Cardiac muscle cell (in vitro differentiated cells and primary cell): ENCODE data around the gene TUT1. TPM values are rescaled to one million over a fixed set of nuclear protein-coding genes. Genes with fewer than 3 reads are reported as not detected.

Source experiments
- DNase-seq, 2 donors: peaks; one replicate each; pipeline versions ENCODE4 v3.0.0 to v3.0.0-alpha.2; 2010 to 2017; ENCODE audit warnings: low read depth in 1 of 2, low spot score in 1 of 2
- H3K27ac ChIP-seq: fragments of 200-600 bp; sonication (generic); 2 replicates; pipeline ENCODE4 v1.5.1; 2016
- H3K27me3 ChIP-seq: fragments of 200-600 bp; sonication (generic); 2 replicates; pipeline ENCODE4 v1.6.0; 2016; ENCODE audit warnings: control low read depth
- H3K36me3 ChIP-seq: fragments of 200-600 bp; sonication (generic); 2 replicates; pipeline ENCODE4 v1.5.1; 2016; ENCODE audit warnings: control low read depth
- H3K4me1 ChIP-seq: fragments of 200-600 bp; sonication (generic); 2 replicates; pipeline ENCODE4 v1.8.1; 2017; ENCODE audit warnings: low read depth, mild to moderate bottlenecking, mixed run types
- H3K4me3 ChIP-seq: fragments of 200-600 bp; sonication (generic); 2 replicates; pipeline ENCODE4 v1.5.1; 2016; ENCODE audit warnings: mild to moderate bottlenecking
- H3K9me3 ChIP-seq: fragments of 200-600 bp; sonication (generic); 2 replicates; pipeline ENCODE4 v1.5.1; 2017; ENCODE audit warnings: low read depth, mild to moderate bottlenecking, control low read depth
- CTCF ChIP-seq: IDR thresholded peaks from 2 replicates; pipeline ENCODE4 v1.5.1; 2012; ENCODE audit warnings: low read depth, mild to moderate bottlenecking, low read length
- polyA plus RNA-seq: library from polyadenylated mRNA; unstranded; fragments of >200 nt; fragmentation: Nextera tagmentation; extraction: Ambion mirVana; gene quantifications from 2 replicates; pipeline ENCODE4 v1.2.1, GENCODE V29; 2016
- total RNA-seq: library from RNA; depleted of rRNA; stranded (reverse); fragments of >200 nt; gene quantifications from 2 replicates; pipeline ENCODE4 v1.2.3, GENCODE V29; 2016

Gene TUT1
- total RNA-seq = 14.9 and 29.1 TPM in 2 replicates
- polyA plus RNA-seq = 18.7 and 32.1 TPM in 2 replicates

GRCh38 chr11:62591448-62592145 is at the start of gene TUT1:
Gene TUT1, minus strand, starts transcription at chr11:62591523. Its CDS starts 38 bp downstream, at chr11:62591485.
- H3K4me3 ChIP-seq = peak within 1 kb of the TSS; percentile 84
- H3K9me3 ChIP-seq = no peaks in the 10 kb centered on the region
- H3K4me1 ChIP-seq = peaks cover 10% of the 10 kb centered on the region
- H3K27me3 ChIP-seq = no peaks in the 10 kb centered on the region
- H3K36me3 ChIP-seq = peaks cover 33% of the 10 kb centered on the region
- TF ChIP-seq CTCF = no peak
- peak within 1 kb of the TSS; percentile 89 for H3K27ac ChIP-seq
- peak; percentile 99 to 100 for DNase-seq

- no peak for DNase-seq
- H3K9me3 ChIP-seq = no peaks in the 10 kb centered on the region
- no peak overlapping the region for H3K27ac ChIP-seq
- no peaks in the 10 kb centered on the region for H3K4me1 ChIP-seq
- peaks cover 79% of the 10 kb centered on the region for H3K36me3 ChIP-seq
- no peak overlapping the region for H3K4me3 ChIP-seq
- TF ChIP-seq CTCF = no peak
- H3K27me3 ChIP-seq = no peaks in the 10 kb centered on the region
These were observed 41.2 kb upstream of the TUT1 start for GRCh38 chr11:62632492-62632891.

GRCh38 chr11:62627713-62628112 is 36.4 kb upstream of the TUT1 start:
- peak in 1 of 2 donors; percentile 17 for DNase-seq
- peak; percentile 11 for TF ChIP-seq CTCF
- no peak overlapping the region for H3K4me3 ChIP-seq
- peaks cover 68% of the 10 kb centered on the region for H3K36me3 ChIP-seq
- no peak overlapping the region for H3K27ac ChIP-seq
- H3K27me3 ChIP-seq = no peaks in the 10 kb centered on the region
- H3K9me3 ChIP-seq = no peaks in the 10 kb centered on the region
- H3K4me1 ChIP-seq = no peaks in the 10 kb centered on the region

GRCh38 chr11:62622476-62623089 is 31.3 kb upstream of the TUT1 start:
- Histone ChIP-seq H3K9me3 (no peaks in the 10 kb centered on the region), H3K4me3 (peak overlapping the region; percentile 50), H3K36me3 (peaks cover 24% of the 10 kb centered on the region), H3K4me1 (peaks cover 5% of the 10 kb centered on the region), H3K27me3 (no peaks in the 10 kb centered on the region), H3K27ac (peak overlapping the region; percentile 83)
- TF ChIP-seq CTCF = no peak
- no peak for DNase-seq

GRCh38 chr11:62621567-62622470 is 30.5 kb upstream of the TUT1 start, which contains the start of gene B3GAT3:
Gene B3GAT3, minus strand, starts transcription at chr11:62621986. Its CDS starts 39 bp downstream, at chr11:62621947.
- Histone ChIP-seq H3K4me3 (peak within 1 kb of the TSS; percentile 50), H3K9me3 (no peaks in the 10 kb centered on the region), H3K36me3 (peaks cover 19% of the 10 kb centered on the region), H3K4me1 (peaks cover 5% of the 10 kb centered on the region), H3K27ac (peak within 1 kb of the TSS; percentile 83), H3K27me3 (no peaks in the 10 kb centered on the region)
- TF ChIP-seq CTCF = no peak
- peak; percentile 99 for DNase-seq
